Measurements from ENCODE around the gene PRXL2C. TPM values are rescaled to one million over a fixed set of nuclear protein-coding genes. Genes with fewer than 3 reads are reported as not detected.
A peak's percentile ranks its signal among the peaks of the same experiment; 100 is the strongest.

PRXL2C gene
- total and polyA plus RNA-seq, 2 of the 8 experiments (the other 6 are each of a cell fraction or from before 2014, with no cell fraction given), result 2.8 to 7.3 TPM

DNA sequence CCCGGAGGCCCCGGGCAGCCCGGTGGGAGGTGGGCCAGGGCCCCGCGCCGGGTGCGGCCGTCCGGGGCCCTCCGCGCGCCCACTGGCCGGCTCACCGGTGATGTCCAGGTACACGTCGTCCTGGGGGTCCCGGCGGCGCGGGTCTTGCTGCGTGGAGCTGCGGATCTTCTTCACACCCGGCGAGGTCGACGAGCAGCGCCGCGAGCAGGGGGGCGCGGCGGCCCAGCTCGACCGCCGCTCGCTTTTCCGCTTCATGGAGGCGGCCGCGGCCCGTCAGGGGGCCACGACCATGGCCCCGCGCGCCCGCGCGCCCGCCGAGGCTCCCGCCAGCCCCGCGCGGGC lies 36.0 kb downstream of the PRXL2C start:
- H3K4me2 ChIP-seq (ENCODE audit: insufficient read depth in 1 of 2, low read depth in 2 of 2, low read length in 2 of 2), result peak overlapping the region; percentile 81 to 98
- no peak overlapping the region for H3K4ac ChIP-seq (replicated peaks; ENCODE audit: insufficient read length, low read depth, low read length)
- no peak overlapping the region for H2BK15ac ChIP-seq (ENCODE audit: low read length)
- no peak overlapping the region for H3K56ac ChIP-seq (replicated peaks; ENCODE audit: insufficient read length, low read depth, low read length)
- peaks cover 17% of the 10 kb centered on the region for H3K23me2 ChIP-seq (ENCODE audit: low read depth, low read length)
- no peak overlapping the region for H2BK120ac ChIP-seq (replicated peaks; ENCODE audit: low read depth, low read length)
- no peaks in the 10 kb centered on the region for H3K9me3 ChIP-seq (ENCODE audit: insufficient read depth in 2 of 2, low read depth in 1 of 2, low read length in 1 of 2)
- H2AFZ ChIP-seq (ENCODE audit: low read length), result no peak overlapping the region
- no peak overlapping the region for H3K14ac ChIP-seq (ENCODE audit: insufficient read length)
- DNase-seq (ENCODE audit: low read depth in 1 of 2, low spot score in 2 of 2), result no peak
- CTCF ChIA-PET (ENCODE audit: partially characterized antibody), result interaction anchor here (0.7 to 1.8 kb wide), 5 partner anchors 8 to 186 kb away, joined by 3 to 7 read pairs (median 4); no protein-coding TSS in a partner anchor
- no peak overlapping the region for H2BK12ac ChIP-seq (ENCODE audit: low read depth, low read length)
- peak overlapping the region in 2 of 4 experiments; percentile 21 to 53; a peak in 3 of 7 replicates for H3K9ac ChIP-seq (replicated peaks in 1 of 4; ENCODE audit: extremely low read depth in 1 of 4, low read depth in 3 of 4, low read length in 3 of 4)
- no peak overlapping the region for H2AK5ac ChIP-seq (ENCODE audit: low read depth, low read length)
- no peak overlapping the region for H3K18ac ChIP-seq (ENCODE audit: extremely low read depth, low read length)
- H3K4me1 ChIP-seq (replicated peaks in 1 of 4; ENCODE audit: control insufficient read depth in 3 of 4, insufficient read depth in 4 of 4, low read length in 3 of 4), result peaks cover 4 to 12% (median 10%) of the 10 kb centered on the region in 4 experiments
- no peak overlapping the region for H3K27ac ChIP-seq (ENCODE audit: low read depth, low read length)
- H4K5ac ChIP-seq (ENCODE audit: insufficient read length, low read depth, low read length), result no peak overlapping the region
- no peak overlapping the region for H2BK20ac ChIP-seq (ENCODE audit: low read length)
- 1% methylated on average over 39 of the region's 54 CpGs; no CpG with 5 or more reads in 1 of the 2 experiments for WGBS, 2 experiments (ENCODE audit: extremely low coverage in 1 of 2, insufficient coverage in 1 of 2, insufficient read length in 1 of 2, insufficient replicate concordance in 2 of 2, low coverage in 1 of 2, low lambda C conversion rate in 2 of 2, missing lambda C conversion rate in 1 of 2)
- H3K36me3 ChIP-seq (ENCODE audit: control insufficient read depth in 2 of 4, insufficient read depth in 4 of 4, low read length in 3 of 4), result no peaks in the 10 kb centered on the region
- no peak overlapping the region for H4K91ac ChIP-seq (replicated peaks; ENCODE audit: insufficient read length, low read length)
- peaks cover 5% of the 10 kb centered on the region; the same call in 1 of the 2 replicates for H3K79me1 ChIP-seq (ENCODE audit: low read depth, low read length)
- no peak overlapping the region for H3K23ac ChIP-seq (ENCODE audit: insufficient read length)
- peaks cover 2 to 43% of the 10 kb centered on the region in 2 experiments; a peak in 2 of 4 replicates for H3K79me2 ChIP-seq (ENCODE audit: control insufficient read depth in 1 of 2, insufficient read depth in 2 of 2, low read length in 2 of 2)
- peaks cover 0 to 13% (median 6%) of the 10 kb centered on the region in 4 experiments; a peak in 5 of 7 replicates for H3K27me3 ChIP-seq (replicated peaks in 1 of 4; ENCODE audit: control insufficient read depth in 3 of 4, extremely low read depth in 1 of 4, insufficient read depth in 3 of 4, low read length in 3 of 4)
- POLR2A ChIA-PET (ENCODE audit: partially characterized antibody), result interaction anchor here (0.7 to 1.5 kb wide), 4 partner anchors 9 to 1014 kb away, joined by 3 to 6 read pairs (median 4); partner anchors contain the start of genes NCBP1 and TSTD2
- no peak overlapping the region for H2BK5ac ChIP-seq (ENCODE audit: low read depth, low read length)
- peaks cover 15% of the 10 kb centered on the region in 2 experiments for H4K20me1 ChIP-seq (replicated peaks in 1 of 2; ENCODE audit: control insufficient read depth in 1 of 2, insufficient read depth in 2 of 2, low read length in 2 of 2)
- TF ChIP-seq HDAC6 (IDR thresholded peaks at IDR 0.05; ENCODE audit: low read depth, low read length), result no peak
- TF ChIP-seq PHF8 (conservative IDR thresholded peaks at IDR 0.05; ENCODE audit: low read depth, low read length), result peak; percentile 30; the same call in 1 of the 2 replicates
- peak overlapping the region; percentile 51 to 85 (median 72) for H3K4me3 ChIP-seq (ENCODE audit: extremely low read depth in 1 of 4, insufficient read depth in 2 of 4, low read depth in 3 of 4, low read length in 4 of 4)
- no peak for FAIRE-seq
- no peak overlapping the region for H4K8ac ChIP-seq (ENCODE audit: extremely low read depth, insufficient read depth, low read length)
